Muscle of leg (tissue), 11 donors: ENCODE results near the gene DDIT4. TPM values are rescaled to one million over a fixed set of nuclear protein-coding genes. Genes with fewer than 3 reads are reported as not detected.
A peak's percentile ranks its signal among the peaks of the same experiment; 100 is the strongest.
"Not testable (repeated sequence)": the region's sequence is repeated elsewhere in the genome, so short reads cannot be mapped to it uniquely, and the experiment has no call there.

ENCODE experiments used
- DNase-seq: peaks from one replicate; pipeline ENCODE4 v3.0.0; 2013
- H3K27ac ChIP-seq: one replicate; pipeline ENCODE4 v1.5.1; 2013; ENCODE audit warnings: mild to moderate bottlenecking, low read length, control low read depth
- H3K27me3 ChIP-seq: one replicate; pipeline ENCODE4 v1.6.1; 2013; ENCODE audit warnings: low read length; ENCODE audit not compliant: control insufficient read depth, insufficient read depth
- H3K36me3 ChIP-seq: one replicate; pipeline ENCODE4 v1.6.1; 2013; ENCODE audit warnings: low read length; ENCODE audit not compliant: control insufficient read depth, insufficient read depth
- H3K4me1 ChIP-seq: one replicate; pipeline ENCODE4 v1.6.1; 2013; ENCODE audit warnings: low read length; ENCODE audit not compliant: control insufficient read depth, insufficient read depth
- H3K4me3 ChIP-seq: one replicate; pipeline ENCODE4 v1.5.1; 2013; ENCODE audit warnings: low read length, control low read depth
- H3K9me3 ChIP-seq: replicated peaks from 2 replicates; pipeline ENCODE4 v1.6.1; 2013; ENCODE audit warnings: low read depth, low read length; ENCODE audit not compliant: control insufficient read depth
- WGBS: methylation state at CpG from one replicate; pipeline ENCODE4 v1.1.5; 2013; ENCODE audit warnings: missing lambda C conversion rate; ENCODE audit not compliant: insufficient coverage; 5-methylcytosine and 5-hydroxymethylcytosine counted together
- polyA plus RNA-seq, 8 donors: library from polyadenylated mRNA; unstranded; fragments of 120-200 nt; gene quantifications; one replicate each; pipeline versions ENCODE4 v1.2.1 to v1.2.3, GENCODE V29; 2013; ENCODE audit warnings: inconsistent platforms in 1 of 8, low replicate concordance in 1 of 8; ENCODE audit not compliant: insufficient read length in 8 of 8, insufficient read depth in 1 of 8
- total RNA-seq: library from RNA; stranded (reverse); fragments of 120-200 nt; gene quantifications from one replicate; pipeline ENCODE4 v1.2.4, GENCODE V29; 2013

The DDIT4 gene
- total and polyA plus RNA-seq, 9 donors, result 67.2 to 99.8 (median 72.2) TPM

DNA sequence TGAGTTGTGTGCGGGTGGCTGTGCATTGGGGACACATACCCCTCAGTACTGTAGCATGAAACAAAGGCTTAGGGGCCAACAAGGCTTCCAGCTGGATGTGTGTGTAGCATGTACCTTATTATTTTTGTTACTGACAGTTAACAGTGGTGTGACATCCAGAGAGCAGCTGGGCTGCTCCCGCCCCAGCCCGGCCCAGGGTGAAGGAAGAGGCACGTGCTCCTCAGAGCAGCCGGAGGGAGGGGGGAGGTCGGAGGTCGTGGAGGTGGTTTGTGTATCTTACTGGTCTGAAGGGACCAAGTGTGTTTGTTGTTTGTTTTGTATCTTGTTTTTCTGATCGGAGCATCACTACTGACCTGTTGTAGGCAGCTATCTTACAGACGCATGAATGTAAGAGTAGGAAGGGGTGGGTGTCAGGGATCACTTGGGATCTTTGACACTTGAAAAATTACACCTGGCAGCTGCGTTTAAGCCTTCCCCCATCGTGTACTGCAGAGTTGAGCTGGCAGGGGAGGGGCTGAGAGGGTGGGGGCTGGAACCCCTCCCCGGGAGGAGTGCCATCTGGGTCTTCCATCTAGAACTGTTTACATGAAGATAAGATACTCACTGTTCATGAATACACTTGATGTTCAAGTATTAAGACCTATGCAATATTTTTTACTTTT lies 1.8 kb downstream of the DDIT4 start:
- no peaks in the 10 kb centered on the region for H3K9me3 ChIP-seq
- DNase-seq, result peak; percentile 58
- H3K27ac ChIP-seq, result peak overlapping the region; percentile 98
- H3K36me3 ChIP-seq, result peaks cover 20% of the 10 kb centered on the region
- H3K27me3 ChIP-seq, result no peaks in the 10 kb centered on the region
- H3K4me3 ChIP-seq, result peak overlapping the region; percentile 99
- WGBS, result 10% methylated on average over 7 of the region's 12 CpGs
- peaks cover 48% of the 10 kb centered on the region for H3K4me1 ChIP-seq

GRCh38 chr10:72276013-72276387 lies 2.3 kb downstream of the DDIT4 start:
- Histone ChIP-seq H3K4me3 (peak overlapping the region; percentile 99), H3K36me3 (peaks cover 20% of the 10 kb centered on the region), H3K27ac (peak overlapping the region; percentile 98), H3K4me1 (peaks cover 47% of the 10 kb centered on the region), H3K27me3 (no peaks in the 10 kb centered on the region), H3K9me3 (no peaks in the 10 kb centered on the region)
- WGBS, result 67% methylated on average over 2 of the region's 4 CpGs
- DNase-seq, result no peak

DNA sequence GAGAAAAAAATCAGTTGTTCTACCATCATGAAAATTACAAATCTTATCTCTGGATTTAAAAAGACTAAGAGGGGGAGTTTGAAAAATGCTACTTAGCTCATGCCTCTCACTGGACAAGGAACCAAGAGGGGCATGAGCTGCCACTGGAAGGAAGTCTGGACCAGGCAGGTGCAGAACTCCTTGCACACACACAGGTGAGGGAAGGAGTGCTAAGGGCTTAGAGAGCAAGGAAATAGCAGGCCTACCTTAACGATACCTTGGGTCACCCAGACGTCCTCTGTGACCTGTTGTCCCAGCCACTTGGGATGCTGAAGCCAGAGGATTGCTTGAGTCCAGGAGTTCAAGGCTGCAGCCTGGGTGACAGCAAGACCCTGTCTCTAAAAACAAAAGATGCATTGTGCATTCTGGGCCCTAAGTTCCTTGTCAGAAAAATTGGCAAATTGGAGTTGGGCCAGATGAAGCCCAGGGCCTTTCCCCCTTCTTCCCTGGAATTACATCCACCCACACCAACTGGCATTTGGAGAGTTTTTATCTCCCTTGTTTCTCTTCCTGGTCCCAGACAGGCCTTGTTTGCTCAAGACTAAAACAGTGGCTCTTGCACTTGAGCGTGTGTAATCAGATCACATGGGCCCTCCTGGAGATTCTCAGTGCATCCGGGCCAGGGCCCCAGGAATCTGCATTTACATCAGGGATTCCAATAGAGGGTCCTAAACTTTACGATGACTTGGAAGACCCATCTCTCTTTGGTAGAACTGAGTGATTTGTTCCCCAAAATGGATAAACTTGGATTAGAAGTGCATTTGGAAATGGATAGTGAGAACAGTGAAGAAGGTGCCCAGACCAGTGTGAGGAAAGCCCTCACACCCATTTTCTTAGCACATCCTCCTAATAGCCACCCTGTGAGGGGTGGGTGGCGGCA lies 3.0 kb downstream of the DDIT4 start:
- DNase-seq, result no peak
- H3K9me3 ChIP-seq, result no peaks in the 10 kb centered on the region
- 45% methylated on average over 2 of the region's 6 CpGs for WGBS
- H3K27me3 ChIP-seq, result no peaks in the 10 kb centered on the region
- H3K4me3 ChIP-seq, result no peak overlapping the region
- H3K4me1 ChIP-seq, result peaks cover 46% of the 10 kb centered on the region
- H3K36me3 ChIP-seq, result peaks cover 20% of the 10 kb centered on the region
- peak overlapping the region; percentile 44 for H3K27ac ChIP-seq

DNA sequence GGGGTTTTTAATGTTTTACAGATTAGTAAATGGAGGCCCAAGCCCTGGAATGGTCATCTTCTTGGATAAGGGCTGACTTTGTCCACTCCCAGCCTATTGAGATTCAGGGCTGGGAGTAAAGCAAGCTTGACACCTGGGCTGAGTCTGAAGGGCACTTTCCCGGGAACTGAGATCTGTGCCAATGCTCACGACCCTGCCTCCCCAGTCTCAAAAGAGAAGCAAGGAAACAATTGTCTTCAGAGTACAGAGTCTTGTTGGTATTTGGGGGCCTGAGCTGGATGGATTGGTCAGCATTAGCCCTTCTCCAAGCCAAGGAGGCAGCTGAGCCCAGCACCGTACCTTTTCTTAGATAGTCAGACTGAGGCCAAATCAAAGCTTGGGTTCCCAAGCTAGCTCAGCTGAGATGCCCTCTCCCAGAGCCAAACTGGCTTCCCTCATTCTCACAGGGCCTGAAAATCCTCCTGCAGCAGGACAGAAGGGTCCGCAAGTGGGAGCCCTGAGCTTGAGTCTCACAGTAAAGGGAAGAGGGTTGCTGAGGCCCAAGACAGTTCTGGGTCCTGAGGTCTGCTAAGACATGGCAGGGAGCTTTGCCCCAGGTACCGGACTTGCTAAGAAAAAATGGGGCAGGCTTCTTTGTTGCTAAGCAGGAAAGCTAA lies 3.7 kb downstream of the DDIT4 start:
- Histone ChIP-seq H3K36me3 (peaks cover 20% of the 10 kb centered on the region), H3K9me3 (no peaks in the 10 kb centered on the region), H3K27ac (peak overlapping the region; percentile 29), H3K4me1 (peaks cover 41% of the 10 kb centered on the region), H3K4me3 (no peak overlapping the region), H3K27me3 (no peaks in the 10 kb centered on the region)
- WGBS, result no CpG with 5 or more reads among the region's 5 CpGs
- DNase-seq, result no peak

- no peak for DNase-seq
- Histone ChIP-seq H3K27me3 (no peaks in the 10 kb centered on the region), H3K36me3 (peaks cover 20% of the 10 kb centered on the region), H3K4me1 (peaks cover 36% of the 10 kb centered on the region), H3K9me3 (no peaks in the 10 kb centered on the region), H3K27ac (peak overlapping the region; percentile 35), H3K4me3 (no peak overlapping the region)
- 90% methylated on average over 3 of the region's 3 CpGs for WGBS
Observed at GRCh38 chr10:72277996-72278667, 4.4 kb downstream of the DDIT4 start.

- Histone ChIP-seq H3K4me3 (no peak overlapping the region), H3K4me1 (peaks cover 33% of the 10 kb centered on the region), H3K27me3 (no peaks in the 10 kb centered on the region), H3K27ac (no peak overlapping the region), H3K36me3 (peaks cover 20% of the 10 kb centered on the region), H3K9me3 (no peaks in the 10 kb centered on the region)
- 100% methylated on average over 1 of the region's 5 CpGs for WGBS
- no peak for DNase-seq
Observed at GRCh38 chr10:72278668-72279393, 5.1 kb downstream of the DDIT4 start.

DNA sequence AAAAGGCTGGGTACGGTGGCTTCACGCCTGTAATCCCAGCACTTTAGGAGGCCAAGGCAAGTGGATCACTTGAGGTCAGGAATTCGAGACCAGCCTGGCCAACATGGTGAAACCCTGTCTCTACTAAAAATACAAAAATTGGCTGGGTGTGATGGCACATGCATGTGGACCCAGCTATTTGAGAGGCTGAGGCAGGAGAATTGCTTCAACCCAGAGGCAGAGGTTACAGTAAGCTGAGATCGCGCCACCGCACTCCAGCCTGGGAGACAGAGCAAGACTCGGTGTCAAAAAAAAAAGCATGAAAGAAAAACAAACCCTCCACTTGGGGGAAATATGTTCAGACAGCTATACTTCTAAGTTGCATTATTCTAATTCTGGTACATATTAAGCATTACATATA lies 5.9 kb downstream of the DDIT4 start:
- peaks cover 19% of the 10 kb centered on the region for H3K36me3 ChIP-seq
- peaks cover 32% of the 10 kb centered on the region for H3K4me1 ChIP-seq
- DNase-seq, H3K4me3 ChIP-seq, H3K9me3 ChIP-seq, H3K27me3 ChIP-seq, H3K27ac ChIP-seq: not testable (repeated sequence)
- WGBS, result no CpG with 5 or more reads among the region's 7 CpGs

DNA sequence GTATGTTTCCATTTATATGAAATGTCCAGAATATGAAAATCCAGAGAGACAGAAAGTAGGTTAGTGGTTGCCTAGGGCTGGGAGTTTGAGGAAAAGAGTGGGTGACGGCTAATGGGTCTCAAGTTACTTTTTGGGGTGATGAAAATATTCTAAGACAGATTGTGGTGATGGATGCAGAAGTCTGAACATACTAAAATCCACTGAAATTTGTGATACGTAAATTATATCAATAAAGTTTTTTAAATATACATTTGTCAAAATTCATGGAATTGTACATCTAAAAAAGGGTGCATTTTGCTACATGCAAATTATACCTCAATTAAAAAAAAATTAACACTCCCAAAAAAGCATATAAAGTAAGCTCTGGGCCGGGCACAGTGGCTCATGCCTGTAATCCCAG lies 9.4 kb downstream of the DDIT4 start:
- WGBS, result 100% methylated on average over 1 of the region's 3 CpGs
- H3K27me3 ChIP-seq, result peaks cover 2% of the 10 kb centered on the region
- no peaks in the 10 kb centered on the region for H3K36me3 ChIP-seq
- peaks cover 6% of the 10 kb centered on the region for H3K4me1 ChIP-seq
- H3K4me3 ChIP-seq, result no peak overlapping the region
- no peak for DNase-seq
- no peak overlapping the region for H3K27ac ChIP-seq
- H3K9me3 ChIP-seq, result no peaks in the 10 kb centered on the region

- H3K9me3 ChIP-seq, result no peaks in the 10 kb centered on the region
- WGBS, result 50% methylated on average over 11 of the region's 14 CpGs
- no peak overlapping the region for H3K4me3 ChIP-seq
- no peak for DNase-seq
- no peak overlapping the region for H3K27ac ChIP-seq
- peaks cover 2% of the 10 kb centered on the region for H3K27me3 ChIP-seq
- no peaks in the 10 kb centered on the region for H3K36me3 ChIP-seq
- H3K4me1 ChIP-seq, result peaks cover 6% of the 10 kb centered on the region
Observed at GRCh38 chr10:72285972-72286521, 12.3 kb downstream of the DDIT4 start.
